Measurements from ENCODE around the gene N4BP2L2. TPM values are rescaled to one million over a fixed set of nuclear protein-coding genes. Genes with fewer than 3 reads are reported as not detected.

The N4BP2L2 gene
- polyA plus RNA-seq, 3 donors, result 137 to 239 (median 170) TPM

- no peak for DNase-seq (ENCODE audit: extremely low read depth in 1 of 11, low read depth in 9 of 11, low spot score in 4 of 11)
Measured at GRCh38 chr13:32495429-32495828, 43.2 kb downstream of the N4BP2L2 start.

DNA sequence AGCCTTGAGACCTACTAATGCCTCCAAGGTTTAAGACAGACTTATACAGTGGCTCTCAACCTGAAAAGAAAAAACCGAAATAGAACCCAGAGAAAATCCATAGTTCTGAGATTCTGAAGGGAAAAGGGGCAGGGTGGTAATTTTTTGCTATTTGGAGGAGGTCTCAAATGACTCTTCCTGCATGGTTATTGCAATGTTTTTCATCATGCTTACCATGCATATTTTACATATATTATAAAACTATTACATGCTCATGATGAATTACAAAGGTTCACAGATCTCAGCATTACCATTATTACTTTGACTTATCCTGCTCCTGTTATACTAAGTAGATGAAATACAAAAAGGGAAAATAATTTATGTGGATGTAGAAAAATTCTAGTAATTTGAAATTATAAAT is 47.6 kb downstream of the N4BP2L2 start:
- no peak for DNase-seq (ENCODE audit: extremely low read depth in 1 of 11, low read depth in 9 of 11, low spot score in 4 of 11)

GRCh38 chr13:32476892-32477291 is 61.7 kb downstream of the N4BP2L2 start:
- DNase-seq (ENCODE audit: extremely low read depth in 1 of 11, low read depth in 9 of 11, low spot score in 4 of 11), result no peak

DNA sequence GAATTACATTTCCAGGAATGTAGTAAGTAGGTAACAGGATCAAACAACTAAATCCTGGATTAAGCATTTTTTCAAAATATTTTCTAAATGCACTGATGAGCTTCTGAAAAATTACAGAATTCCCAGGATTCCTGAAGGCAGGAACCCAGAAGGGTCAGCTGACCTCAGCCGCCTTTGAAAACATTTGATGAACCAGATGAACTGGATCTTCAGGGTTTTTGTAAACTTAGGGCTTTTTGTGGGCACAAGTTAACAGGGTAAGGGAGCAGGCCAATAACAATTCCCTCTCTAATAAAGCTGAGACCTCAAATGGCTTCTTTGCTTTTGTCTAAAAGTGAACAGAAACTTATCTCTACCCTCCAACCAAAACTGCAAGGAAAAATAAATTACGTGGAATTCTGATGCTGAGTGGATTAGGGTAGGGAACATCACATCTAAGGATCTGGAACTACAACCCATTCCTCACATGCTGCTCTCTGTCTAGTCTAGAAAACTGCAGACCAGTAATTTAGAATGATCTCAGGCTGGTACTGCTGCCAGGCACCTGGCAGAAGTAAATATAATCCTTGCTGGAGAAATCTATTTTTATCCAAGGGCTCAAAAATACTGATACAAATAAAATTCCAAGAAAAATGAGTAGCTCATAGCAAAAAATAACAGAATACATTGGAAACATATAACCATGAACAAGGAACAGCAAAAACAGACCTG is 62.4 kb downstream of the N4BP2L2 start:
- no peak for DNase-seq (ENCODE audit: extremely low read depth in 1 of 11, low read depth in 9 of 11, low spot score in 4 of 11)

GRCh38 chr13:32474999-32475792 is 63.4 kb downstream of the N4BP2L2 start:
- no peak for DNase-seq (ENCODE audit: extremely low read depth in 1 of 11, low read depth in 9 of 11, low spot score in 4 of 11)

GRCh38 chr13:32473650-32474049 is 64.9 kb downstream of the N4BP2L2 start:
- DNase-seq (ENCODE audit: extremely low read depth in 1 of 11, low read depth in 9 of 11, low spot score in 4 of 11), result no peak

GRCh38 chr13:32472194-32472621 is 66.4 kb downstream of the N4BP2L2 start:
- no peak for DNase-seq (ENCODE audit: extremely low read depth in 1 of 11, low read depth in 9 of 11, low spot score in 4 of 11)

DNA sequence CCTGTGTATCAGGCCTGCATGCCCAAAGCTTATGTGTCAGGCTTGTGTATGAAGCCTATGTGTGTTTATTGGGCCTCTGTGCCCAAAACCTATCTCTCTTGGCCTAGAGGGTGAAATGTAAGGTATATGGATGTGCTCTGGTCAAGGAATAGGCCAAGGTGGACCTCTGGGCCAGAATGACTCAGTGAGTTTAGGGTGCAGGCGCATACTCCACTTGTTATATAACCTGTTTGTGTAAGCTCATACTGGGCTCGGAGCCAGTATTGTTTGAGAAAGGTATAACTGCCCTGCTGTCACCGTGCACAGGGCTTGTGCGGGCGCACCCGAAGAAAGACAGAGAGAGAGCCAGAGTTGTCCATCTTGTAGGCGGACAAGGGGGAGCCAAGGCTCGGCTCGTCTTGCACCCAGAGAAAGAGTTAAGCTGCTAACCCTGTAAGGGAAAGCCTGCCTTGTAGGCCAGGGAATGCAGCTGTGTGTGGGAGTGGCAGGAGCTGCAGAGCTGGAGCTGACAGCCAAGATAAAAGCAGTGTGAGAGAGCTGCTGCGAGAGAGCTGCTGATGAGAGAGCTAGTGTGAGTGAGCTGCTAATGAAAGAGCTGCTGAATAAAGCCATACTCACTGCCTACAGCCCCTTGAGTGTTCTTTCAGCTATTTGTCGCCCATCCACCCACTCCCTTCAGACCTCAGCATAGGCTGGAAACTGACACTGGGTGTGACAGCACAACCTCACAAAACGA is 67.2 kb downstream of the N4BP2L2 start:
- DNase-seq (ENCODE audit: extremely low read depth in 1 of 11, low read depth in 9 of 11, low spot score in 4 of 11), result peak in 8 of 11 donors; percentile 16 to 43 (median 26)

GRCh38 chr13:32468502-32469142 is 70.0 kb downstream of the N4BP2L2 start:
- no peak for DNase-seq (ENCODE audit: extremely low read depth in 1 of 11, low read depth in 9 of 11, low spot score in 4 of 11)

DNA sequence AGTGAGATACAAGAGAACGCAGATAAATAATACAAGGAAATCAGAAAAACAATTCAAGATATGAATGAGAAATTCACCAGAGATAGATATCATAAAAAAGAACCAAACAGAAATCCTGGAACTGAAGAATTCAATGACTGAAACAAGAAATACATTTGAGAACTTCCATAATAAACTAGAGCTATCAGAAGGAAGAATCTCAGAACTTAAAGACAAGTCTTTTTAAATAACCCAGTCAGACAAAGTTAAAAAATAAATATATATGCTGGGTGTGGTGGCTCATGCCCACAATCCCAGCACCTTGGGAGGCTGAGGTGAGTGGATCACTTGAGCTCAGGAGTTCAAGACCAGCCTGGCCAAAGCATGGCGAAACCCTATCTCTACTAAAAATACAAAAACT is 82.0 kb downstream of the N4BP2L2 start:
- DNase-seq (ENCODE audit: extremely low read depth in 1 of 11, low read depth in 9 of 11, low spot score in 4 of 11), result no peak

GRCh38 chr13:32455594-32455903 is 83.0 kb downstream of the N4BP2L2 start:
- no peak for DNase-seq (ENCODE audit: extremely low read depth in 1 of 11, low read depth in 9 of 11, low spot score in 4 of 11)

DNA sequence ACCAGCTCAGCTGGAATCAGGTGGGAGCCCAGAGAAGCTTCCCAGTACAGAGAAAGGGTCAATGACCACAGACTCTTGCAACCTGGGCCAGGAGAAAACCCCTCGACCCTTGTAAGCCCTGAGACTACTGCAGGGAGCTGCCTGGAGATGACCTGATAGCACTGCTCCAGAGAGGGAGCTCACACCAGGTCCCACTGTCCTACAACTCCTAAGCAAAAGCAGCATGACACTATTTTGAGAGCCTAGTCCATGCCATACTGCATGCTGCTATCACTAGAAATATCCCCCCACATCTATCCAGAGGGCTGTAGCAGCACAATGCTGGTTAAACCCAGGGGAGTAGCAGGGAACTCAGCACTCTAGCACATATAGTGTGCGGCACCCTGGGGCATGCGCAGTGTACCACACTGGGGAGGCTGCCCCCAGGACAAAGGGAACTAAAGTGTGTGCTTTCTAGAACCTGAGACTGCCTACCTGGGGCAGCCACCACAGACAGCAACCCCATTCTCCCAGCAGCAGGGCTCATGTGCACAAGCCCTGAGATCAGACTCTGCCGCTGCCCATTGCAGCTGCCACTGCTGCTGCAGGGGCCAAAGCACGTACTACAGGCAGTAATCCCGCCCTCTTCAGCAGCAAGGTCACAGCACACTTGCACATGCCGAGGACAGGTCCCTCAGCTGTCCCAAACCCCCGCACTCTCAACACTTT is 83.6 kb downstream of the N4BP2L2 start:
- DNase-seq (ENCODE audit: extremely low read depth in 1 of 11, low read depth in 9 of 11, low spot score in 4 of 11), result no peak

DNA sequence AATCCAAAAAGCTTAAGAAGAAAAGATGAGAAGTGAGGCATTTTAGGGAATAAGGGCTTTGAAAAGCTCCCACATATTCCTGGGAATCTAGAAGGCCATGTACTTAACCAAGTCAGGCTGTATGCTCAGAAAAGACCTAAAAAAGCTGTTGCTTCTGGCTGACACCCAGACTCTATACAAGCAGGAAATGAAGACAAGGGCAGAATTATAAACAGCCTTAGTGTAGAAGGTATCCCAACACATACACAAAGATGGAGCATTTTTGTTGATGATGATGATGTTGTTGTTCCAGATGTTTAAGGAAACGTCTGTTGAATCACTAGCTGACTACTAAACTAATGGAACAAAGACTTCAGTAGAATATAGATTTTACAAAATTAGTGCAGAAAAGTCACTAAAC is 84.6 kb downstream of the N4BP2L2 start:
- DNase-seq (ENCODE audit: extremely low read depth in 1 of 11, low read depth in 9 of 11, low spot score in 4 of 11), result peak in 2 of 11 donors; percentile 24 to 28

DNA sequence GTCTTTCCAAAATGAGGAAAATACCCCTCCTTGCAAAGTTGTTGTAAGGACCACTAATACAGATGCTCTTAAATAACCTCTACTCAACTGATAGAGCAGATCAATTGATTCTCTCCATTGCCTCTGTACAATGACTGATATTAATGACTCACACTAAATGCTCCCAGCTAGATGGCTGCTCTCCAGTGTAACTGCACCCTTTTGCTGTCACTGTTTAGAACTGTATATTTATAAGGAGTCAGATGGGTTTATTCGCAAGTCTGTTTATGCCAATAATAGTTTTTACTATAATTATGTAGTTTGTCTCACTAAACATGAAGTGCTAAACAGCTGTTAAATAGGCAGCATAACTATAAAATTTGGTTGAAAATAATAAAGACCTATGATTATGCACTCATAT is 89.6 kb downstream of the N4BP2L2 start:
- DNase-seq (ENCODE audit: extremely low read depth in 1 of 11, low read depth in 9 of 11, low spot score in 4 of 11), result no peak

- no peak for DNase-seq (ENCODE audit: extremely low read depth in 1 of 11, low read depth in 9 of 11, low spot score in 4 of 11)
Measured at GRCh38 chr13:32447894-32448623, 90.5 kb downstream of the N4BP2L2 start.

- no peak for DNase-seq (ENCODE audit: extremely low read depth in 1 of 11, low read depth in 9 of 11, low spot score in 4 of 11)
Measured at GRCh38 chr13:32446773-32447465, 91.7 kb downstream of the N4BP2L2 start.

GRCh38 chr13:32446220-32446619 is 92.4 kb downstream of the N4BP2L2 start:
- no peak for DNase-seq (ENCODE audit: extremely low read depth in 1 of 11, low read depth in 9 of 11, low spot score in 4 of 11)

DNA sequence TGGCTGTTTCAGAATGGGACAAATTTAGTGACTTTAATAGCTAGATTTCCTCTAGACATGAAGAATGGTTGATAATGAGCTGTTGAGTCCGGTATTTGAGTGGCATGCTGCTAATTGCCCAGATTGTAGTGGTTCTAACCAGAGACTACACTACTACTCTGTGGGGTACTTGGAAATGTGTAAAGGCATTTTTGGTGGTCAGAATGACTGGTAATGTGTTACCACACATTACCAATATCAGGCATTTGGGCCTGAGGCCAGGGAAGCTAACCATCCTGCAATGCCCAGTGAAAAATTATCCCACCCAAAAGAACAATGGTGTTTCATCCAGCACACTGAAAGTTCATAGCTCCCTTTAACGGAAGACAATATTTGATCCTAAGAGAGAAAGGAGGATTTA is 93.1 kb downstream of the N4BP2L2 start:
- DNase-seq (ENCODE audit: extremely low read depth in 1 of 11, low read depth in 9 of 11, low spot score in 4 of 11), result no peak
